ENCODE results near the gene BTBD9. TPM values are rescaled to one million over a fixed set of nuclear protein-coding genes. Genes with fewer than 3 reads are reported as not detected.

BTBD9 gene
- total and polyA plus RNA-seq, 2 of the 13 experiments (the other 11 are each of a cell fraction or from before 2014, with no cell fraction given) = 1.2 to 3.0 TPM

- Histone ChIP-seq H3K79me2 (ENCODE audit: insufficient read depth, low read length) (no peaks in the 10 kb centered on the region), H3K4me3 (replicated peaks in 1 of 3; ENCODE audit: insufficient read depth in 1 of 3, low read depth in 2 of 3, low read length in 3 of 3) (no peak overlapping the region), H3K36me3 (replicated peaks in 1 of 2; ENCODE audit: control insufficient read depth in 1 of 2, insufficient read depth in 2 of 2, low read length in 2 of 2) (no peaks in the 10 kb centered on the region), H3K4me2 (ENCODE audit: low read depth, low read length) (no peak overlapping the region), H3K9ac (ENCODE audit: insufficient read depth, low read depth, low read length) (no peak overlapping the region), H2AFZ (ENCODE audit: low read length) (no peak overlapping the region), H3K27me3 (ENCODE audit: control insufficient read depth in 1 of 2, insufficient read depth in 2 of 2, low read length in 2 of 2) (no peaks in the 10 kb centered on the region), H3K9me3 (ENCODE audit: low read length) (no peaks in the 10 kb centered on the region), H3K4me1 (ENCODE audit: insufficient read depth, low read length) (no peaks in the 10 kb centered on the region), H3K27ac (ENCODE audit: extremely low read length, insufficient read depth, low read length) (no peak overlapping the region), H4K20me1 (ENCODE audit: insufficient read depth, low read length) (no peaks in the 10 kb centered on the region)
- TF ChIP-seq ZNF260 (CRISPR knock-in tag; IDR thresholded peaks at IDR 0.05; ENCODE audit: borderline replicate concordance, low read depth) = no peak
- TF ChIP-seq ZNF280B (CRISPR knock-in tag; IDR thresholded peaks at IDR 0.05; ENCODE audit: borderline replicate concordance) = no peak
- no peak for TF ChIP-seq ZNF580 (CRISPR knock-in tag; IDR thresholded peaks at IDR 0.05; ENCODE audit: borderline replicate concordance, low read depth)
- no peak for TF ChIP-seq GTF2F1 (IDR thresholded peaks at IDR 0.05; ENCODE audit: low read length)
- TF ChIP-seq ZNF503 (CRISPR knock-in tag; IDR thresholded peaks at IDR 0.05) = no peak
- TF ChIP-seq TEF (CRISPR knock-in tag; IDR thresholded peaks at IDR 0.05) = no peak
- TF ChIP-seq LRRFIP1 (CRISPR knock-in tag; conservative IDR thresholded peaks at IDR 0.05) = no peak
- no peak for TF ChIP-seq ZNF574 (CRISPR knock-in tag; IDR thresholded peaks at IDR 0.05)
- no peak for TF ChIP-seq SMARCE1 (IDR thresholded peaks at IDR 0.05; ENCODE audit: borderline replicate concordance)
- intact Hi-C loops (cut with micrococcal nuclease; ENCODE audit: unreplicated experiment) (no loop called here), in situ Hi-C loops (cut with HindIII; ENCODE audit: extremely low pct_ligation_motif_present, low pct_unique_long_range_greater_than_20kb) (no loop called here)
- FAIRE-seq (no peak), ATAC-seq (no peak), DNase-seq (ENCODE audit: low spot score) (no peak)
- ChIA-PET POLR2A (no interaction called here), CTCF (ENCODE audit: low intra/inter-chr PET ratio, low total read pairs) (no interaction called here)
- 79% methylated on average over 13 of the region's 14 CpGs for WGBS (ENCODE audit: low lambda C conversion rate)
- no TSS peak for BruUV-seq (replicated peaks)
Measured at GRCh38 chr6:38188677-38189335, 450.9 kb downstream of the BTBD9 start.
